HG03060 (cell line): ENCODE results near the gene MCF2.

Source experiments
- ATAC-seq: cut with Tn5 transposase; IDR thresholded peaks from one replicate; pipeline ENCODE4 v1.9.1; 2021; ENCODE audit warnings: low read depth, moderate number of reproducible peaks; ENCODE audit not compliant: unreplicated experiment

MCF2 gene

GRCh38 chrX:139600105-139600504 lies 107.9 kb downstream of the MCF2 start:
- no peak for ATAC-seq

GRCh38 chrX:139596068-139596467 lies 111.9 kb downstream of the MCF2 start:
- no peak for ATAC-seq

- ATAC-seq = no peak
Measured at GRCh38 chrX:139585613-139586012, 122.4 kb downstream of the MCF2 start.

- no peak for ATAC-seq
Measured at GRCh38 chrX:139581068-139581467, 126.9 kb downstream of the MCF2 start.

- ATAC-seq = no peak
Measured at GRCh38 chrX:139566981-139567380, 141.0 kb downstream of the MCF2 start.

- ATAC-seq = no peak
Measured at GRCh38 chrX:139563251-139563650, 144.7 kb downstream of the MCF2 start.

GRCh38 chrX:139560221-139560620 lies 147.7 kb downstream of the MCF2 start:
- ATAC-seq = no peak

GRCh38 chrX:139559383-139560042 lies 148.5 kb downstream of the MCF2 start:
- peak; percentile 73 for ATAC-seq

GRCh38 chrX:139554991-139555675 lies 152.8 kb downstream of the MCF2 start:
- ATAC-seq = no peak

GRCh38 chrX:139554376-139554775 lies 153.6 kb downstream of the MCF2 start:
- ATAC-seq = peak; percentile 17

GRCh38 chrX:139544591-139544990 lies 163.4 kb downstream of the MCF2 start:
- no peak for ATAC-seq

GRCh38 chrX:139543920-139544319 lies 164.0 kb downstream of the MCF2 start:
- no peak for ATAC-seq

GRCh38 chrX:139542652-139543051 lies 165.3 kb downstream of the MCF2 start:
- no peak for ATAC-seq

- peak; percentile 89 for ATAC-seq
Measured at GRCh38 chrX:139538907-139539790, 168.8 kb downstream of the MCF2 start.

- no peak for ATAC-seq
Measured at GRCh38 chrX:139533444-139533843, 174.5 kb downstream of the MCF2 start.

GRCh38 chrX:139532834-139533233 lies 175.1 kb downstream of the MCF2 start:
- ATAC-seq = no peak
